DND-41 (cell line): ENCODE results near the gene PUM2.

Experiments used
- CTCF ChIP-seq: IDR thresholded peaks from 2 replicates; pipeline ENCODE4 v1.5.1; 2012; ENCODE audit warnings: borderline replicate concordance, low read length, moderate library complexity, mild to moderate bottlenecking; ENCODE audit not compliant: poor library complexity, severe bottlenecking; ENCODE audit errors: extremely low read depth
- EZH2 ChIP-seq: IDR thresholded peaks from 3 replicates; pipeline ENCODE4 v1.6.1; 2012; ENCODE audit warnings: borderline replicate concordance, low read depth, mild to moderate bottlenecking, moderate library complexity, low read length, inconsistent platforms; ENCODE audit not compliant: severe bottlenecking

- TF ChIP-seq CTCF: no peak
- TF ChIP-seq EZH2: no peak
These were observed 50.0 kb downstream of the PUM2 start for GRCh38 chr2:20300656-20301055.
